Upper lobe of left lung (tissue), 6 donors: ENCODE data around the gene USP51. TPM values are rescaled to one million over a fixed set of nuclear protein-coding genes. Genes with fewer than 3 reads are reported as not detected.
"Not testable (repeated sequence)": the region's sequence is repeated elsewhere in the genome, so short reads cannot be mapped to it uniquely, and the experiment has no call there.

ENCODE experiments used
- ATAC-seq, 2 donors: fragments of 200-7000 bp; cut with Tn5 transposase; one replicate each; pipeline ENCODE4 v1.9.1; 2022; ENCODE audit warnings: mild to moderate bottlenecking in 2 of 2, moderate library complexity in 2 of 2; ENCODE audit not compliant: low FRiP score in 2 of 2
- DNase-seq, 2 donors: peaks; one replicate each; pipeline ENCODE4 v3.0.0-alpha.2; 2019 to 2020
- H3K27ac ChIP-seq, 4 donors: fragments of 200-600 bp; sonication (generic); one replicate each; pipeline ENCODE4 v1.5.1; 2016 to 2019
- H3K27me3 ChIP-seq, 4 donors: fragments of 200-600 bp; sonication (generic); one replicate each; pipeline ENCODE4 v1.5.1; 2017 to 2019
- H3K36me3 ChIP-seq, 4 donors: fragments of 200-600 bp; sonication (generic); one replicate each; pipeline ENCODE4 v1.5.1; 2016 to 2019
- H3K4me1 ChIP-seq, 4 donors: fragments of 200-600 bp; sonication (generic); one replicate each; pipeline ENCODE4 v1.5.1; 2018 to 2019
- H3K4me3 ChIP-seq, 4 donors: fragments of 200-600 bp; sonication (generic); one replicate each; pipeline ENCODE4 v1.5.1; 2017 to 2019; ENCODE audit warnings: mild to moderate bottlenecking in 2 of 4, moderate library complexity in 1 of 4
- H3K9me3 ChIP-seq, 4 donors: fragments of 200-600 bp; sonication (generic); one replicate each; pipeline ENCODE4 v1.5.1; 2018 to 2019
- CTCF ChIP-seq, 6 experiments: fragments of 450-650 bp in 4 of 6; fragments of 200-600 bp in 2 of 6; sonication (generic) in 2 of 6; IDR thresholded peaks; one replicate each; pipeline ENCODE4 v1.5.1; 2016 to 2019; ENCODE audit warnings: antibody characterized with exemption in 6 of 6
- EP300 ChIP-seq, 4 donors: sonication (generic); formaldehyde crosslinking; IDR thresholded peaks; one replicate each; pipeline ENCODE4 v1.5.1; 2017; ENCODE audit warnings: antibody characterized with exemption in 4 of 4, control low read depth in 2 of 4
- POLR2A ChIP-seq, 4 donors: fragments of 450-650 bp; IDR thresholded peaks; one replicate each; pipeline ENCODE4 v1.5.1; 2016 to 2017; ENCODE audit warnings: antibody characterized with exemption in 4 of 4, mild to moderate bottlenecking in 2 of 4
- POLR2AphosphoS5 ChIP-seq, 2 donors: sonication (generic); formaldehyde crosslinking; IDR thresholded peaks; one replicate each; pipeline ENCODE4 v1.5.1; 2017; ENCODE audit warnings: antibody characterized with exemption in 2 of 2
- WGBS, 2 donors: methylation state at CpG; one replicate each; pipeline ENCODE4 v1.1.5; 2017 to 2018; 5-methylcytosine and 5-hydroxymethylcytosine counted together
- small RNA-seq, 4 donors: library from RNA; depleted of rRNA; stranded (forward); fragments of <200 nt; gene quantifications; one replicate each; pipeline ENCODE3, GENCODE V24; 2016
- total RNA-seq, 6 donors: library from RNA; depleted of rRNA in 4 of 6; stranded (reverse); fragments of >200 nt in 4 of 6; gene quantifications; one replicate each; pipeline versions ENCODE4 v1.1.0 to v1.2.1, GENCODE V29; 2016 to 2021
- donor health status: DM: no; HTN: no; CAD: no; lungs with moderate emphysema.
- donor health status: DM: no; HTN: yes; CAD: no; lungs with severe emphysema.

USP51 gene
- total RNA-seq, 6 donors from 2014 or later, result 0.55 to 4.4 (median 3.2) TPM

GRCh38 chrX:55451141-55451540, 38.5 kb downstream of the USP51 start:
- Histone ChIP-seq H3K27me3 (no peaks in the 10 kb centered on the region), H3K9me3 (no peaks in the 10 kb centered on the region), H3K4me3 (peak overlapping the region in 3 of 4 donors; percentile 53 to 73 (median 70)), H3K36me3 (no peaks in the 10 kb centered on the region), H3K4me1 (peaks cover 0 to 15% (median 0%) of the 10 kb centered on the region in 4 donors), H3K27ac (peak overlapping the region; percentile 74 to 85 (median 80))
- DNase-seq (no peak), ATAC-seq (no peak)
- no peak for TF ChIP-seq POLR2AphosphoS5 (IDR thresholded peaks at IDR 0.05)
- TF ChIP-seq CTCF (IDR thresholded peaks at IDR 0.05), result no peak
- no peak for TF ChIP-seq POLR2A (IDR thresholded peaks at IDR 0.05)
- TF ChIP-seq EP300 (IDR thresholded peaks at IDR 0.05), result no peak
- WGBS, 2 donors, result 14 to 66% methylated on average over 2 of the region's 2 CpGs

- DNase-seq (no peak), ATAC-seq (no peak)
- Histone ChIP-seq H3K9me3 (no peaks in the 10 kb centered on the region), H3K27me3 (no peaks in the 10 kb centered on the region), H3K27ac (no peak overlapping the region), H3K4me1 (peaks cover 0 to 15% (median 0%) of the 10 kb centered on the region in 4 donors), H3K4me3 (no peak overlapping the region), H3K36me3 (no peaks in the 10 kb centered on the region)
- TF ChIP-seq POLR2A (IDR thresholded peaks at IDR 0.05) (no peak), EP300 (IDR thresholded peaks at IDR 0.05) (no peak), POLR2AphosphoS5 (IDR thresholded peaks at IDR 0.05) (no peak), CTCF (IDR thresholded peaks at IDR 0.05) (no peak)
- WGBS, 2 donors, result 36 to 55% methylated on average over 5 of the region's 5 CpGs
These were observed 39.4 kb downstream of the USP51 start for GRCh38 chrX:55450259-55450658.

GRCh38 chrX:55443468-55443867, 46.2 kb downstream of the USP51 start:
- DNase-seq, result peak in 1 of 2 donors; percentile 0

More at GRCh38 chrX:55443468-55443867, 46.2 kb downstream of the USP51 start:
- WGBS, 2 donors, result 59% methylated on average over 5 of the region's 5 CpGs; no CpG with 5 or more reads in 1 of the 2 donors
- not testable (repeated sequence) for H3K27ac ChIP-seq, H3K36me3 ChIP-seq, H3K4me3 ChIP-seq, H3K9me3 ChIP-seq, ATAC-seq, H3K27me3 ChIP-seq, H3K4me1 ChIP-seq

Small RNA genes within 50 kb of the gene (small RNA-seq; reads per million reads assigned to genes)
- 0 reads per million in 4 donors for gene MIR4536-2

Other genes with a start within 250 kb of the USP51 start
- not detected for gene PAGE3, start 224.9 kb downstream of the USP51 start, total RNA-seq
- gene MAGEH1, start 37.7 kb downstream of the USP51 start, total RNA-seq, result 10 to 100 TPM in 5 of 6 donors, 1 to 10 TPM in 1; 7.3 to 26.3 (median 25.6) TPM
- gene FOXR2, start 133.6 kb upstream of the USP51 start, total RNA-seq, result not detected
- 10 to 100 TPM; 13.7 to 50.3 (median 27.6) TPM for gene RRAGB, start 227.9 kb upstream of the USP51 start, total RNA-seq